Kidney (tissue), 14 donors: ENCODE data around the gene NOXO1. TPM values are rescaled to one million over a fixed set of nuclear protein-coding genes. Genes with fewer than 3 reads are reported as not detected.

Experiments
- DNase-seq, 5 donors: peaks; one replicate each; pipeline ENCODE4 v3.0.0-alpha.2; 2013 to 2020
- FAIRE-seq: peaks from 2 replicates; lab custom pipeline; 2012; peaks lifted over from hg19 to GRCh38; lab: Jason Lieb, UNC
- H3K27ac ChIP-seq, 2 donors: one replicate each; pipeline ENCODE4 v1.7.0; 2013; ENCODE audit warnings: low read depth in 2 of 2, low read length in 2 of 2, inconsistent platforms in 1 of 2
- H3K27me3 ChIP-seq: one replicate; pipeline ENCODE4 v1.7.1; 2013; ENCODE audit warnings: low read length, inconsistent platforms; ENCODE audit not compliant: control insufficient read depth, insufficient read depth
- H3K36me3 ChIP-seq, 3 donors: one replicate each; pipeline versions ENCODE4 v1.7.0 to v1.7.1; 2013; ENCODE audit warnings: low read length in 3 of 3, control low read depth in 1 of 3, inconsistent platforms in 1 of 3; ENCODE audit not compliant: insufficient read depth in 3 of 3, control insufficient read depth in 2 of 3
- H3K4me1 ChIP-seq, 3 donors: one replicate each; pipeline versions ENCODE4 v1.7.0 to v1.7.1; 2013; ENCODE audit warnings: low read length in 3 of 3, inconsistent platforms in 1 of 3, low read depth in 1 of 3; ENCODE audit not compliant: control insufficient read depth in 2 of 3, insufficient read depth in 2 of 3
- H3K4me3 ChIP-seq, 3 donors: one replicate each; pipeline versions ENCODE4 v1.7.0 to v1.8.1; 2013; ENCODE audit warnings: low read length in 3 of 3, control low read depth in 1 of 3, inconsistent platforms in 1 of 3
- H3K9ac ChIP-seq, 3 donors: one replicate each; pipeline versions ENCODE4 v1.7.0 to v1.7.1; 2013; ENCODE audit warnings: low read length in 3 of 3, control low read depth in 1 of 3, inconsistent platforms in 1 of 3
- H3K9me3 ChIP-seq, 3 donors: one replicate each; pipeline versions ENCODE4 v1.7.0 to v1.7.1; 2013; ENCODE audit warnings: low read length in 3 of 3, control low read depth in 1 of 3, inconsistent platforms in 1 of 3; ENCODE audit not compliant: control insufficient read depth in 2 of 3, insufficient read depth in 1 of 3
- intact Hi-C: fragments of 100-400 bp; cut with DNase I; formaldehyde crosslinking; loops from one replicate; pipeline ENCODE4 v1.11.1; 2022
- polyA plus RNA-seq: library from polyadenylated mRNA; stranded (reverse); fragments of 350-450 nt; fragmentation: Illumina TruSeq; extraction: RNeasy Lipid Tissue Mini Kit (QIAGEN cat#74804); gene quantifications from one replicate; pipeline ENCODE4 v1.2.3, GENCODE V29; 2014; ENCODE audit warnings: low read depth, low replicate concordance; ENCODE audit not compliant: insufficient read depth
- total RNA-seq: library from RNA; stranded (reverse); fragmentation: NEBNext Ultra II Directional; extraction: Animal tissue kit (Norgen Biotek cat#: 25700); gene quantifications from one replicate; pipeline ENCODE4 v1.2.1, GENCODE V29; 2021
- TF ChIP-seq, protein P1 (sequence below): IDR thresholded peaks from 3 replicates; pipeline ENCODE4 v1.5.1; 2012; ENCODE audit warnings: mild to moderate bottlenecking, moderate library complexity, borderline replicate concordance; ENCODE audit not compliant: insufficient read depth; ENCODE audit errors: extremely low read depth
- donor health status: control.
- donor health status: control.
- donor health status: control.
- donor health status: control.
- donor health status: control.
- donor health status: DM: yes; HTN: yes; CAD: no.
- donor health status: Normal renal cell carcinoma (clear cell type).

NOXO1 gene
- total and polyA plus RNA-seq, 2 donors from 2014 or later, result 0.57 to 0.58 TPM

DNA sequence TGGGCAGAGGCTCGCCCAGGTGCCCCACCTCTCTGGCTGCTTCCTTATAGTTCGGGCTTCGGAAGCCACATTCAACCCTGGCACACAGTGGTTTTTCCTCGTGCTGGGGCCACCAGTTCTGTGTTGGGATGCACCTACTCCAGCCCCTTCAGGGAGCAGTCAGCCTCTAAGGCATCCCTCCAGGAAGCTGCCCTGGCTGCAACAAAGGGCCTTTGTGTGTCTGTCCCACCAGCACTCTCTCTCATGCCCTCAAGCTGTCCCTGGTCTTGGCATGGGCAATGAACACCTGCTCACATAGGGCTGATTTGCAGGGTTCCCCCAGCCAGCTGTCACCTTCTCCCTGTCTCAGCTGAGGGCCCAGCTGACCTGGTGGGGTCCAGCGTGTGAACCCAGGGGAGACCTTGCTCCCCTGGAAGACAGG lies 754 bp upstream of the NOXO1 start:
- no peak overlapping the region for H3K4me3 ChIP-seq
- DNase-seq (peak in 1 of 5 donors; percentile 8), FAIRE-seq (no peak)
- H3K9ac ChIP-seq, result no peak overlapping the region
- no peak overlapping the region for H3K27ac ChIP-seq
- H3K4me1 ChIP-seq, result peaks cover 0 to 18% (median 8%) of the 10 kb centered on the region in 3 donors
- TF ChIP-seq, protein P1, sequence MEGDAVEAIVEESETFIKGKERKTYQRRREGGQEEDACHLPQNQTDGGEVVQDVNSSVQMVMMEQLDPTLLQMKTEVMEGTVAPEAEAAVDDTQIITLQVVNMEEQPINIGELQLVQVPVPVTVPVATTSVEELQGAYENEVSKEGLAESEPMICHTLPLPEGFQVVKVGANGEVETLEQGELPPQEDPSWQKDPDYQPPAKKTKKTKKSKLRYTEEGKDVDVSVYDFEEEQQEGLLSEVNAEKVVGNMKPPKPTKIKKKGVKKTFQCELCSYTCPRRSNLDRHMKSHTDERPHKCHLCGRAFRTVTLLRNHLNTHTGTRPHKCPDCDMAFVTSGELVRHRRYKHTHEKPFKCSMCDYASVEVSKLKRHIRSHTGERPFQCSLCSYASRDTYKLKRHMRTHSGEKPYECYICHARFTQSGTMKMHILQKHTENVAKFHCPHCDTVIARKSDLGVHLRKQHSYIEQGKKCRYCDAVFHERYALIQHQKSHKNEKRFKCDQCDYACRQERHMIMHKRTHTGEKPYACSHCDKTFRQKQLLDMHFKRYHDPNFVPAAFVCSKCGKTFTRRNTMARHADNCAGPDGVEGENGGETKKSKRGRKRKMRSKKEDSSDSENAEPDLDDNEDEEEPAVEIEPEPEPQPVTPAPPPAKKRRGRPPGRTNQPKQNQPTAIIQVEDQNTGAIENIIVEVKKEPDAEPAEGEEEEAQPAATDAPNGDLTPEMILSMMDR, result no peak
- H3K27me3 ChIP-seq, result peaks cover 34% of the 10 kb centered on the region
- intact Hi-C loops, result no loop called here
- H3K9me3 ChIP-seq, result no peaks in the 10 kb centered on the region
- peaks cover 0 to 13% (median 8%) of the 10 kb centered on the region in 3 donors for H3K36me3 ChIP-seq

DNA sequence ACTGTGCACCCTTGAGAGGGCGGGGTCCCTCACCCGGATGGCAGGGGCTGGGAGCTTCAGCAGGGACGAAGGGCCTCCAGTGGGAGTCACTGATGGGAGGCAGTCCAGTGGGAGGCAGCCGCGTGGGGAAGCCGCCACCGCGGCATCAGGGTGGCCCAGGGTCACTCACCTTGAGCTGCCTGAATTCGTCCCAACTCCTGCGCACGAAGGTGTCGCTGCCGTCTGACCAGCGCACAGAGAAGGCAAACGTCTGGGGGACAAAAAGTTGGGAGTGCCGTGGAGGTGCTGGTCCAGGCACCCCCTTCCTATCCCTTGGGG lies 540 bp downstream of the NOXO1 start:
- TF ChIP-seq, protein P1, result no peak
- Histone ChIP-seq H3K27me3 (peaks cover 34% of the 10 kb centered on the region), H3K4me1 (peaks cover 0 to 18% (median 8%) of the 10 kb centered on the region in 3 donors), H3K36me3 (peaks cover 0 to 13% (median 11%) of the 10 kb centered on the region in 3 donors), H3K27ac (no peak overlapping the region), H3K9me3 (no peaks in the 10 kb centered on the region), H3K4me3 (no peak overlapping the region), H3K9ac (no peak overlapping the region)
- DNase-seq (no peak), FAIRE-seq (no peak)
- intact Hi-C loops, result no loop called here

DNA sequence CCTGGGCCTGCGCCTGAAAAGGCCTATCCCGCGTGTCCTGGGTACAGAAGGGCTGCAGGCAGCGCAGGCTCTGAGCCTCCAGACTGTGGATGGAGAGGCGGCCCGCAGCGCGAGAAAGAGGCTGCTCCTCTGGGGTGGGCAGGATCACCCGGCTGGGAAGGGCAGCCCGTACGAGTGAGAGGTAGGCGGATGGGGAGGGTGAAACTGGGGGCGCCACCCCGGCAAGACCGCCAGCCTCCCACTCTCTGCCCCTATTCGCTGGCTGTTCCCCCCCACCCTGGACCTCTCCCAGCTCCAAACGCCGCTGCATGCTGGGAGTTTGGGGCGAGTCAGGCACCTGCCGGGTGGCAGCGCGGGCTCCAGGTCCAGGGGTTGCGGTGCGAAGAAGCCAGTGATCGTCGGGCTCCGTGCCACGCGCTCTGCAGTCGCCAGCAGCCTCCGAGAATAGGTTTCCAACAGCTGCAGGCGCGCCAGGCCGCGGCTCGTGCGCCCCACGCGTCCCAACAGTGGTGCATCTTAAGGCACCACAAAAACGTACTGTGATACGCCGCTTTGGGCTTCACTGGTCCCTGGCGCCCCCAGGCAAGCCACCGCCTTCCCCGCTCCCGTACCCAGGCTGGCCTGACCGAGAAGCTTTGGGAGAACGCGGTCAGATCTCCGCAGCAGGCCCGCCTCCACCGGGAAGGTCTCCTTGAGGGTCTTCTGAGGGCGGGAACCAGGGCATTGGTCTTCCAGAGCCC lies 1.1 kb downstream of the NOXO1 start:
- Histone ChIP-seq H3K9me3 (no peaks in the 10 kb centered on the region), H3K27me3 (peaks cover 34% of the 10 kb centered on the region), H3K27ac (no peak overlapping the region), H3K4me1 (peaks cover 0 to 15% (median 5%) of the 10 kb centered on the region in 3 donors), H3K9ac (no peak overlapping the region), H3K36me3 (peaks cover 0 to 14% (median 10%) of the 10 kb centered on the region in 3 donors), H3K4me3 (no peak overlapping the region)
- TF ChIP-seq, protein P1, result no peak
- DNase-seq (peak in 1 of 5 donors; percentile 18), FAIRE-seq (no peak)
- intact Hi-C loops, result no loop called here
